Activated CD8-positive, alpha-beta memory T cell treated with anti-CD3 and anti-CD28 coated beads for 1 hour (primary cell): ENCODE measurements around the gene NOL4L.

Experiments used
- DNase-seq, 2 donors: peaks; one replicate each; pipeline ENCODE4 v3.0.0-alpha.2; 2020; ENCODE audit warnings: low read depth in 1 of 2; ENCODE audit errors: extremely low read depth in 1 of 2

The NOL4L gene

DNA sequence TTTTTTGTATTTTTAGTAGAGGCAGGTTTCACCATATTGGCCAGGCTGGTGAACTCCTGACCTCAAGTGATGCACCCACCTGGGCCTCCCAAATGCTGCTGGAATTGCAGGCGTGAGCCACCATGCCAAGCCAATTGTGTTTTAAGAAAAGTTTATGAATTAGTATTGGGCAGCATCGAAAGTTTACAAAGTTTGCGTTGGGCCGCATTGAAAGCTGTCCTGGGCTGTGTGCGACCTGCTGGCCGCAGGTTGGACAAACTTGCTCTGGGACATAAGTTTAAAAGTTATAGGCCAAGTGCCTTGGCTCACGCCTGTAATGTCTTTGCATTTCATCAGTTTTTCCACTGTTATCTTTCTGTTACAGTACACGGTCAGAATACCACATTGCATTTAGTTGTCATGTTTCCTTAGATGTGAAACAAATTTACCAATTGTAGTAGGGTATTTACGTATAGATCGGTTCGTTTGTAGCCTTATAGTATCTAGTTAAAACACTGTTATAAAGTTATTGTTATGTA is 187.5 kb downstream of the NOL4L start:
- no peak for DNase-seq

DNA sequence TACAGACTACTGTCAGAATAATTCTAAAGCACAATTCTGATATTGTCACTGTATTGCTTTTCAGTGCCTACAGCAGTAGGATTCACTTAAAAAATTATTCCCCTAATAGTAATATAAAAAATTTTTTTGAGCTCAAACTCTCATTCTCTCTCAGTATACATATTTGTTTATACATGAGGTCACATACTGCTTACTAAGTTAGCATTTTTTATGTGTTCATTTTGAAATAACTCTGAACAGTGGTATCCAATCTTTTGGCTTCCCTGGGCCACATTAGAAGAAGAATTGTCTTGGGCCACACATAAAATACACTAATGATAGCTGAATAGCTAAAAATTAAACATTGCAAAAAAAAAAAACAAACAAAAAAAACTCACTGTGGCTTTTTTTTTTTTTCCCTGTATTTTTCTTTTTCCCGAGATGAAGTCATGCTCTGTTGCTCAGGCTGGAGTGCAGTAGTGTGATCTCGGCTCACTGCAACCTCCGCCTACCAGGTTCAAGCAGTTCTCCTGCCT is 188.4 kb downstream of the NOL4L start:
- no peak for DNase-seq

DNA sequence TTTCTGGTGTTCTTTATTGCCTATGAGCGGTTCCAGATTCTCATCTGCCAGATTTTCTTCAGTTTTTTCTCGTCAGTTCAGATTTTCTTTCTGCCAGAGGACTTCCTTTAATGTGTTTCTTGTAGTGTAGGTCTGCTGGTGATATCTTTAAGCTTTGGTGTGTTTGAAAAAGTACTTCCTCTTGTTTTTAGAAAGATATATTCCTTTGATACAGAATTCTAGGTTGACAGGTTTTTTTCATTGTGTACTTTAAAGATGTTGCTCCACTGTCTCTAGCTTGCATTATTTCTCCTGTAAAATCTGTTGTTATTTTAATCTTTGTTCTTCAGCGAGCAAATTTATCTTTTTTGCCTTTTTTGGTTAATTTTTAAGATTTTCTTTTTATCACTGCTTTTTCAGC is 190.1 kb downstream of the NOL4L start:
- no peak for DNase-seq
